HCT116 (cell line): ENCODE data around the gene SPTLC1. TPM values are rescaled to one million over a fixed set of nuclear protein-coding genes. Genes with fewer than 3 reads are reported as not detected.

Experiments
- ATAC-seq: fragments of 200-7000 bp; cut with Tn5 transposase; 2 replicates; pipeline ENCODE4 v1.9.1; 2020; ENCODE audit warnings: mild to moderate bottlenecking, moderate library complexity
- BruUV-seq: library from RNA; stranded (reverse); fragments of 400-500 nt; replicated peaks from 2 replicates; lab custom pipeline; 2021; lab: Mats Ljungman, UMichigan
- CTCF ChIA-PET: fragments of 300-600 bp; sonication (Branson Sonifier 250); formaldehyde crosslinking; loops from one replicate; lab custom pipeline; 2021; ENCODE audit warnings: antibody characterized with exemption; lab: Charles Lee
- POLR2A ChIA-PET: fragments of 300-600, 350-600 bp; sonication (Branson Sonifier 250); formaldehyde crosslinking; loops from one replicate; lab custom pipeline; 2021; ENCODE audit warnings: antibody characterized with exemption; lab: Charles Lee
- RAD21 ChIA-PET, 2 experiments: fragments of 300-600 bp; sonication (Branson Sonifier 250); formaldehyde crosslinking; loops; one replicate each; lab custom pipeline; 2023; ENCODE audit warnings: low total read pairs in 2 of 2; ENCODE audit not compliant: uncharacterized antibody in 2 of 2, unreplicated experiment in 2 of 2, low non-redundant PET in 1 of 2; lab: Charles Lee
- DNase-seq: peaks from one replicate; pipeline ENCODE4 v3.0.0-alpha.2; 2010; ENCODE audit warnings: low read depth, low spot score
- H2AFZ ChIP-seq: fragments of 200-600 bp; shearing (Covaris generic), sonication (generic); 2 replicates; pipeline ENCODE4 v1.6.1; 2017; ENCODE audit warnings: low read depth, mixed run types, mixed read lengths, antibody characterized with exemption, low read length; ENCODE audit not compliant: poor library complexity, severe bottlenecking
- H3K27ac ChIP-seq: 2 replicates; pipeline ENCODE4 v1.5.1; 2012; ENCODE audit warnings: low read depth, low read length
- H3K27me3 ChIP-seq: fragments of 200-600 bp; sonication (generic); 2 replicates; pipeline ENCODE4 v1.6.1; 2016; ENCODE audit warnings: mixed run types, low read length, mixed read lengths; ENCODE audit not compliant: insufficient read depth
- H3K36me3 ChIP-seq, 2 experiments: fragments of 200-500 bp in 1 of 2; fragments of 200-600 bp in 1 of 2; sonication (Bioruptor generic) in 1 of 2; sonication (generic) in 1 of 2; 2 replicates each; pipeline versions ENCODE4 v1.5.1 to v1.6.1; 2014 to 2016; ENCODE audit warnings: low read length in 2 of 2, inconsistent platforms in 1 of 2, mixed read lengths in 1 of 2, mixed run types in 1 of 2; ENCODE audit not compliant: insufficient read depth in 2 of 2, control insufficient read depth in 1 of 2
- H3K4me1 ChIP-seq, 2 experiments: fragments of 200-600 bp in 1 of 2; sonication (generic) in 1 of 2; 2 replicates each; pipeline versions ENCODE4 v1.5.1 to v1.6.1; 2012 to 2017; ENCODE audit warnings: low read length in 2 of 2, inconsistent platforms in 1 of 2, mild to moderate bottlenecking in 1 of 2, mixed read lengths in 1 of 2, mixed run types in 1 of 2, moderate library complexity in 1 of 2; ENCODE audit not compliant: insufficient read depth in 2 of 2, control insufficient read depth in 1 of 2
- H3K4me2 ChIP-seq: fragments of 200-600 bp; sonication (generic); 2 replicates; pipeline ENCODE4 v1.6.1; 2017; ENCODE audit warnings: mixed run types, low read length, mixed read lengths
- H3K4me3 ChIP-seq, 2 experiments: fragments of 200-600 bp in 1 of 2; sonication (generic) in 1 of 2; replicated peaks in 1 of 2; 2 replicates each; pipeline ENCODE4 v1.5.1; 2011 to 2016; ENCODE audit warnings: low read length in 2 of 2, control low read depth in 1 of 2, low read depth in 1 of 2, mild to moderate bottlenecking in 1 of 2, mixed read lengths in 1 of 2, mixed run types in 1 of 2
- H3K79me2 ChIP-seq: fragments of 200-600 bp; sonication (generic); 2 replicates; pipeline ENCODE4 v1.6.1; 2017; ENCODE audit warnings: mild to moderate bottlenecking, mixed run types, low read length, moderate library complexity, mixed read lengths; ENCODE audit not compliant: insufficient read depth
- H3K9ac ChIP-seq: fragments of 200-600 bp; sonication (generic); 2 replicates; pipeline ENCODE4 v1.6.1; 2016; ENCODE audit warnings: low read length, mixed read lengths
- H3K9me2 ChIP-seq: fragments of 200-600 bp; sonication (generic), shearing (Covaris generic); 2 replicates; pipeline ENCODE4 v1.6.1; 2017; ENCODE audit warnings: mixed run types, mild to moderate bottlenecking, moderate library complexity; ENCODE audit not compliant: insufficient read depth
- H3K9me3 ChIP-seq, 2 experiments: fragments of 200-500 bp in 1 of 2; fragments of 200-600 bp in 1 of 2; sonication (Bioruptor generic) in 1 of 2; sonication (generic) in 1 of 2; 2 replicates each; pipeline ENCODE4 v1.6.1; 2014 to 2017; ENCODE audit warnings: low read length in 2 of 2, mixed read lengths in 2 of 2, inconsistent platforms in 1 of 2, low read depth in 1 of 2, mild to moderate bottlenecking in 1 of 2, mixed run types in 1 of 2, moderate library complexity in 1 of 2; ENCODE audit not compliant: control insufficient read depth in 1 of 2, insufficient read depth in 1 of 2
- H4K20me1 ChIP-seq: fragments of 200-600 bp; sonication (generic), shearing (Covaris generic); 2 replicates; pipeline ENCODE4 v1.6.1; 2017; ENCODE audit warnings: mixed run types, mild to moderate bottlenecking, moderate library complexity; ENCODE audit not compliant: insufficient read depth
- CBX3 ChIP-seq: IDR thresholded peaks from 2 replicates; pipeline ENCODE4 v1.6.1; 2012; ENCODE audit warnings: low read depth
- CEBPB ChIP-seq: IDR thresholded peaks from 2 replicates; pipeline ENCODE4 v1.6.1; 2012; ENCODE audit warnings: low read depth
- EGR1 ChIP-seq: IDR thresholded peaks from 2 replicates; pipeline ENCODE4 v1.6.1; 2012; ENCODE audit warnings: low read depth
- ELF1 ChIP-seq: IDR thresholded peaks from 2 replicates; pipeline ENCODE4 v1.6.1; 2012; ENCODE audit warnings: low read depth, borderline replicate concordance
- FOSL1 ChIP-seq: IDR thresholded peaks from 2 replicates; pipeline ENCODE4 v1.6.1; 2012; ENCODE audit warnings: low read depth
- JUND ChIP-seq: IDR thresholded peaks from 2 replicates; pipeline ENCODE4 v1.6.1; 2012
- POLR2A ChIP-seq: IDR thresholded peaks from 2 replicates; pipeline ENCODE4 v1.7.0; 2011; ENCODE audit warnings: borderline replicate concordance; ENCODE audit not compliant: insufficient read depth, insufficient read length; ENCODE audit errors: extremely low read depth
- RAD21 ChIP-seq: IDR thresholded peaks from 2 replicates; pipeline ENCODE4 v1.6.1; 2012; ENCODE audit warnings: low read depth, mild to moderate bottlenecking
- SIN3A ChIP-seq: IDR thresholded peaks from 2 replicates; pipeline ENCODE4 v1.6.1; 2012; ENCODE audit warnings: low read depth
- SP1 ChIP-seq: IDR thresholded peaks from 2 replicates; pipeline ENCODE4 v1.6.1; 2012; ENCODE audit warnings: low read depth
- SRF ChIP-seq: IDR thresholded peaks from 2 replicates; pipeline ENCODE4 v1.6.1; 2012; ENCODE audit warnings: low read depth
- TCF7L2 ChIP-seq: IDR thresholded peaks from 2 replicates; pipeline ENCODE4 v1.7.0; 2011; ENCODE audit warnings: borderline replicate concordance, inconsistent platforms; ENCODE audit not compliant: insufficient read depth, insufficient read length; ENCODE audit errors: extremely low read depth
- ZFX ChIP-seq: fragments of 450-650 bp; IDR thresholded peaks from 2 replicates; pipeline ENCODE4 v1.6.1; 2017
- ZNF274 ChIP-seq: fragments of 200-500 bp; sonication (Bioruptor generic); IDR thresholded peaks from 2 replicates; pipeline ENCODE4 v1.6.1; 2014; ENCODE audit warnings: mild to moderate bottlenecking, low read depth, low read length, inconsistent platforms
- intact Hi-C: fragments of 100-400 bp; cut with micrococcal nuclease; formaldehyde crosslinking; loops from 2 replicates; pipeline ENCODE4 v1.10.0; 2022
- total RNA-seq: library from RNA; stranded (reverse); gene quantifications from one replicate; pipeline ENCODE4 v1.2.1, GENCODE V29; 2021; ENCODE audit not compliant: unreplicated experiment
- TF ChIP-seq, protein P1 (sequence below), 3 experiments: fragments of 200-600 bp in 1 of 3; sonication (generic) in 1 of 3; IDR thresholded peaks in 2 of 3; conservative IDR thresholded peaks in 1 of 3; 2 replicates each; pipeline ENCODE4 v1.5.1; 2012 to 2017; ENCODE audit warnings: low read depth in 2 of 3, low read length in 2 of 3, antibody characterized with exemption in 1 of 3, borderline replicate concordance in 1 of 3, control low read depth in 1 of 3, mild to moderate bottlenecking in 1 of 3, mixed read lengths in 1 of 3, mixed run types in 1 of 3, moderate library complexity in 1 of 3; ENCODE audit not compliant: insufficient read depth in 1 of 3
- TF ChIP-seq, protein P2 (sequence below): IDR thresholded peaks from 2 replicates; pipeline ENCODE4 v1.6.1; 2011; ENCODE audit warnings: mild to moderate bottlenecking, low read length, moderate library complexity; ENCODE audit not compliant: insufficient replicate concordance; ENCODE audit errors: extremely low read depth
- TF ChIP-seq, protein P3 (sequence below): IDR thresholded peaks from 2 replicates; pipeline ENCODE4 v1.6.1; 2012; ENCODE audit warnings: low read depth

The SPTLC1 gene
- total RNA-seq, 1 experiment from 2014 or later, result 81.7 TPM

DNA sequence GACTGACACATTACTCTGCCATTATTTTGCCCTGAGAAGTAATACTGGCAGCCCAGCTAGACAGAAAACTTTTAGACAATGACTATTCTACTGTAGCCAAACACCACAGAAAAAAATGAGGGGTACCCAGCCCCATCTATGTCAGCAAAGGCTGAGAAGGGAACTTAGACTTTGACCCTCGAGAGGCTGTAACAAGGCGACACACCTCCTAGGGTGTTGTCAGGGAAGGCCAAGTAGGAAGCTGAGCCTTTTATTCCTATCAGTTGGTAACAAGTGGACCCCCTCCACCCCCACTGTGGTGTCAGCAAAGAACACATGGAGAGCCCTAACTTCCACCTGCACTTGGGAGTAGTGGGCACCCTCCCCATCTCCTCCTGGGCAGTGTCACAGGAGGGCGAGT lies 55.6 kb downstream of the SPTLC1 start:
- Histone ChIP-seq H3K4me1 (no peaks in the 10 kb centered on the region), H3K9ac (no peak overlapping the region), H3K79me2 (peaks cover 54% of the 10 kb centered on the region), H3K9me3 (0 out of 4 replicates have a peak, but pooled peaks cover 0 to 4% of the 10 kb centered on the region in 2 experiments), H3K4me2 (no peak overlapping the region), H3K9me2 (no peaks in the 10 kb centered on the region), H3K4me3 (no peak overlapping the region), H3K27ac (no peak overlapping the region), H2AFZ (no peak overlapping the region), H3K27me3 (no peaks in the 10 kb centered on the region), H3K36me3 (peaks cover 5 to 48% of the 10 kb centered on the region in 2 experiments), H4K20me1 (no peaks in the 10 kb centered on the region)
- DNase-seq (no peak), ATAC-seq (no peak)
- POLR2A ChIA-PET, result no interaction called here
- intact Hi-C loops, result no loop called here
- no TSS peak for BruUV-seq
- RAD21 ChIA-PET, result no interaction called here
- CTCF ChIA-PET, result no interaction called here
- TF ChIP-seq, protein P1, sequence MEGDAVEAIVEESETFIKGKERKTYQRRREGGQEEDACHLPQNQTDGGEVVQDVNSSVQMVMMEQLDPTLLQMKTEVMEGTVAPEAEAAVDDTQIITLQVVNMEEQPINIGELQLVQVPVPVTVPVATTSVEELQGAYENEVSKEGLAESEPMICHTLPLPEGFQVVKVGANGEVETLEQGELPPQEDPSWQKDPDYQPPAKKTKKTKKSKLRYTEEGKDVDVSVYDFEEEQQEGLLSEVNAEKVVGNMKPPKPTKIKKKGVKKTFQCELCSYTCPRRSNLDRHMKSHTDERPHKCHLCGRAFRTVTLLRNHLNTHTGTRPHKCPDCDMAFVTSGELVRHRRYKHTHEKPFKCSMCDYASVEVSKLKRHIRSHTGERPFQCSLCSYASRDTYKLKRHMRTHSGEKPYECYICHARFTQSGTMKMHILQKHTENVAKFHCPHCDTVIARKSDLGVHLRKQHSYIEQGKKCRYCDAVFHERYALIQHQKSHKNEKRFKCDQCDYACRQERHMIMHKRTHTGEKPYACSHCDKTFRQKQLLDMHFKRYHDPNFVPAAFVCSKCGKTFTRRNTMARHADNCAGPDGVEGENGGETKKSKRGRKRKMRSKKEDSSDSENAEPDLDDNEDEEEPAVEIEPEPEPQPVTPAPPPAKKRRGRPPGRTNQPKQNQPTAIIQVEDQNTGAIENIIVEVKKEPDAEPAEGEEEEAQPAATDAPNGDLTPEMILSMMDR (IDR thresholded peaks at IDR 0.05 in 2 of 3, conservative IDR thresholded peaks at IDR 0.05 in 1 of 3; ENCODE audit: borderline replicate concordance in 1 of 3, insufficient read depth in 1 of 3, low read depth in 2 of 3, low read length in 2 of 3), result no peak
- TF ChIP-seq RAD21 (no peak), FOSL1 (no peak), ZFX (no peak), SRF (no peak), ELF1 (no peak), EGR1 (no peak), POLR2A (no peak), JUND (no peak), ZNF274 (no peak), SIN3A (no peak), SP1 (no peak), CEBPB (no peak), TCF7L2 (no peak), CBX3 (no peak)
- TF ChIP-seq, protein P2, sequence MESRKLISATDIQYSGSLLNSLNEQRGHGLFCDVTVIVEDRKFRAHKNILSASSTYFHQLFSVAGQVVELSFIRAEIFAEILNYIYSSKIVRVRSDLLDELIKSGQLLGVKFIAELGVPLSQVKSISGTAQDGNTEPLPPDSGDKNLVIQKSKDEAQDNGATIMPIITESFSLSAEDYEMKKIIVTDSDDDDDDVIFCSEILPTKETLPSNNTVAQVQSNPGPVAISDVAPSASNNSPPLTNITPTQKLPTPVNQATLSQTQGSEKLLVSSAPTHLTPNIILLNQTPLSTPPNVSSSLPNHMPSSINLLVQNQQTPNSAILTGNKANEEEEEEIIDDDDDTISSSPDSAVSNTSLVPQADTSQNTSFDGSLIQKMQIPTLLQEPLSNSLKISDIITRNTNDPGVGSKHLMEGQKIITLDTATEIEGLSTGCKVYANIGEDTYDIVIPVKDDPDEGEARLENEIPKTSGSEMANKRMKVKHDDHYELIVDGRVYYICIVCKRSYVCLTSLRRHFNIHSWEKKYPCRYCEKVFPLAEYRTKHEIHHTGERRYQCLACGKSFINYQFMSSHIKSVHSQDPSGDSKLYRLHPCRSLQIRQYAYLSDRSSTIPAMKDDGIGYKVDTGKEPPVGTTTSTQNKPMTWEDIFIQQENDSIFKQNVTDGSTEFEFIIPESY, result no peak
- TF ChIP-seq, protein P3, sequence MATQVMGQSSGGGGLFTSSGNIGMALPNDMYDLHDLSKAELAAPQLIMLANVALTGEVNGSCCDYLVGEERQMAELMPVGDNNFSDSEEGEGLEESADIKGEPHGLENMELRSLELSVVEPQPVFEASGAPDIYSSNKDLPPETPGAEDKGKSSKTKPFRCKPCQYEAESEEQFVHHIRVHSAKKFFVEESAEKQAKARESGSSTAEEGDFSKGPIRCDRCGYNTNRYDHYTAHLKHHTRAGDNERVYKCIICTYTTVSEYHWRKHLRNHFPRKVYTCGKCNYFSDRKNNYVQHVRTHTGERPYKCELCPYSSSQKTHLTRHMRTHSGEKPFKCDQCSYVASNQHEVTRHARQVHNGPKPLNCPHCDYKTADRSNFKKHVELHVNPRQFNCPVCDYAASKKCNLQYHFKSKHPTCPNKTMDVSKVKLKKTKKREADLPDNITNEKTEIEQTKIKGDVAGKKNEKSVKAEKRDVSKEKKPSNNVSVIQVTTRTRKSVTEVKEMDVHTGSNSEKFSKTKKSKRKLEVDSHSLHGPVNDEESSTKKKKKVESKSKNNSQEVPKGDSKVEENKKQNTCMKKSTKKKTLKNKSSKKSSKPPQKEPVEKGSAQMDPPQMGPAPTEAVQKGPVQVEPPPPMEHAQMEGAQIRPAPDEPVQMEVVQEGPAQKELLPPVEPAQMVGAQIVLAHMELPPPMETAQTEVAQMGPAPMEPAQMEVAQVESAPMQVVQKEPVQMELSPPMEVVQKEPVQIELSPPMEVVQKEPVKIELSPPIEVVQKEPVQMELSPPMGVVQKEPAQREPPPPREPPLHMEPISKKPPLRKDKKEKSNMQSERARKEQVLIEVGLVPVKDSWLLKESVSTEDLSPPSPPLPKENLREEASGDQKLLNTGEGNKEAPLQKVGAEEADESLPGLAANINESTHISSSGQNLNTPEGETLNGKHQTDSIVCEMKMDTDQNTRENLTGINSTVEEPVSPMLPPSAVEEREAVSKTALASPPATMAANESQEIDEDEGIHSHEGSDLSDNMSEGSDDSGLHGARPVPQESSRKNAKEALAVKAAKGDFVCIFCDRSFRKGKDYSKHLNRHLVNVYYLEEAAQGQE, result no peak
